ENCODE results near the gene CHRND.
"Not testable (repeated sequence)": the region's sequence is repeated elsewhere in the genome, so short reads cannot be mapped to it uniquely, and the experiment has no call there.

Gene CHRND

GRCh38 chr2:232549655-232550353 is 23.8 kb downstream of the CHRND start:
- H3K4me3 Mint-ChIP-seq = peak overlapping the region; percentile 98
- H3K27ac Mint-ChIP-seq = peak overlapping the region; percentile 98
- H3K36me3 Mint-ChIP-seq (ENCODE audit: low read depth) = peaks cover 39% of the 10 kb centered on the region
- DNase-seq (no peak), ATAC-seq (no peak)
- H3K27me3 Mint-ChIP-seq = no peaks in the 10 kb centered on the region
- peaks cover 4% of the 10 kb centered on the region for H3K9me3 Mint-ChIP-seq
- H3K4me1 Mint-ChIP-seq = peaks cover 63% of the 10 kb centered on the region

DNA sequence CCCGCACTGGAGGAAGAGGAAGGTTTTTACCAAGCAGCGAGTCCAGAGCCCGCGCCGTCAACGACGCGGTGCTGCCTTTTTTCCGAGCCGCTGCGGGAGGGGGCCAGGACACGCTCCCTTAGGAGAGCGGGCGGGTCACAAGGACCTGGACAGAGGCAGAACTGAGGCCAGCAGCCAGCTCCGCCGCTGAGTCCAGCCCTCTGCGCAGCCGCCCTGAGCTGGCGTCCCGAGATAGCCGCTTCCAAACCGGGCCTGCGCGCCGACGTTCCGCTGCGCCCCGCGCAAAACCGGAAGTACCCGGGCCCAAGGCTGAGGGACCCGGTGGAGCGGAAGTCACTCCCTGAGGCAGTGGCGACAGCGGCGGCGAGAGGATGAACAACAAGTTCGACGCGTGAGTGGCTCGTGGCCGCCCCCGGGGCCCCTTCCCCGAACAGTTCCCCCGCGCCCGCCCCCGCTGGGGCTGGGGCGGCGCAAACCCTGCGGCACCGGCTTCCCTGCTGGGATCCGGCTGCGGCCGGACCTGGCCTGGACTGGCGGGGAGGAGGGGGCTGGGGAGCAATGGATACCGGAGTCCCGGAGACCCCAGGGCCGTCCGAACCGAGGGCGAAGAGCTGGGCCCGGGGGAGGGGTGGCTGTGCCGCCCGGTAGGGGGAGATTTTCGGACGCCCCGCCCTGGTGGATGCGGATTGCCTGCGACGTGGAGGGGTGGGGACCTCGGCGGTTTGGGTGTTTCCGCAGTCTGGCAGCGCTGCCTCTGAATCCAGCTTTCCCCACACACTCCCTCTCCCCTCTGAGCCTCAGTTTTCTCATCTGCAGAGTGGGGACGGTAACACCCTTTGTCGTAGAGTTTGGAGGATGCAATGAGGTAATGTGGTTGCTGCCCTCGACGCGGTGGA is 24.6 kb downstream of the CHRND start, which contains the start of the genes EIF4E2 and TIGD1:
EIF4E2 (plus strand) TSS at position 336 of the 896 bp plus-strand sequence; CDS start at position 372, 36 bp downstream.
TIGD1 (minus strand) TSS at position 204 of the 896 bp plus-strand sequence. CDS start 675 bp downstream, outside the sequence.
- Mint-ChIP-seq H3K27me3 (no peaks in the 10 kb centered on the region), H3K4me1 (peaks cover 67% of the 10 kb centered on the region), H3K27ac (peak within 1 kb of the TSS; percentile 98), H3K36me3 (ENCODE audit: low read depth) (peaks cover 39% of the 10 kb centered on the region), H3K4me3 (peak within 1 kb of the TSS; percentile 98), H3K9me3 (peaks cover 4% of the 10 kb centered on the region)
- ATAC-seq (peak; percentile 97), DNase-seq (peak; percentile 93)

DNA sequence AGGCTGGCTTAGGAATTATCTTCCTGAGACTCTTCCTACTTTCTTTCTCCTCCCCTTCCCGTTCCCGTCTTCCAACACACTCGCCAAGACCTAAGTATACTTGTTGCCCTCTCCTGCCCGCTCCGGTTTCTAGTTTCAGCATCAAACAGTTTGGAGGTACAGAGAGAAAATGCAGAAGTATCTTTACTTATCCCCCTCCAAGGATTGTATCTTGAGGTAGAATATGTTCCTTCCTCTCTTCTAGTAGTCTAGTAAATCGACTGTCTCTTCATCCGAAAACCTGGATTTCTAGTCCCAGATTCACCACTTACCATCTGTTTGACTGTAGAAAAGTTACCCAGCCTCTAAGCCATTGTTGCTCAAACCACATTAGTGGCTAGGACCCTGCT is 25.3 kb downstream of the CHRND start:
- Mint-ChIP-seq H3K9me3 (peaks cover 4% of the 10 kb centered on the region), H3K27me3 (no peaks in the 10 kb centered on the region), H3K4me3 (peak overlapping the region; percentile 98), H3K36me3 (ENCODE audit: low read depth) (peaks cover 37% of the 10 kb centered on the region), H3K27ac (peak overlapping the region; percentile 98), H3K4me1 (peaks cover 67% of the 10 kb centered on the region)
- ATAC-seq (no peak), DNase-seq (no peak)

DNA sequence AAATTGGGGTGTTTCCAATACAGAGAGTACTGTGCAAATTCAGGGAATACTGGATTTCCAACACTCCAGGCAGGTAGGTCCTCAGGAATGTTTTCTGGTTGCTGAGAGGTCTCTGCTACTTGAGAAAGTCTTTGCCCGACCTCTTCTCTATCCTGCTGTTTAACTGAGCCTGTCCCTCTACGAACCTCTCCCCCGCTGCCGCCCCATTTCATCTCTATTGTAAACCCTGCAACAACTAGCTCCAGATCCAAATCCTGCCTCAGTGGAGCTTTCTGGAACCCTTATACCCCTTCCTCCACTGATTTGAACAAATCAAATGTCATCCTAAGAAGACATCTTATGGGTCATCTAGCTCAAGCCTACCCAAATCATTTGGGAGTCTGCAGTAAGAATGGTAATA is 25.8 kb downstream of the CHRND start:
- peaks cover 36% of the 10 kb centered on the region for H3K36me3 Mint-ChIP-seq (ENCODE audit: low read depth)
- ATAC-seq (no peak), DNase-seq (no peak)
- peak overlapping the region; percentile 98 for H3K27ac Mint-ChIP-seq
- peaks cover 4% of the 10 kb centered on the region for H3K9me3 Mint-ChIP-seq
- H3K27me3 Mint-ChIP-seq = no peaks in the 10 kb centered on the region
- H3K4me1 Mint-ChIP-seq = peaks cover 64% of the 10 kb centered on the region
- H3K4me3 Mint-ChIP-seq = peak overlapping the region; percentile 98

DNA sequence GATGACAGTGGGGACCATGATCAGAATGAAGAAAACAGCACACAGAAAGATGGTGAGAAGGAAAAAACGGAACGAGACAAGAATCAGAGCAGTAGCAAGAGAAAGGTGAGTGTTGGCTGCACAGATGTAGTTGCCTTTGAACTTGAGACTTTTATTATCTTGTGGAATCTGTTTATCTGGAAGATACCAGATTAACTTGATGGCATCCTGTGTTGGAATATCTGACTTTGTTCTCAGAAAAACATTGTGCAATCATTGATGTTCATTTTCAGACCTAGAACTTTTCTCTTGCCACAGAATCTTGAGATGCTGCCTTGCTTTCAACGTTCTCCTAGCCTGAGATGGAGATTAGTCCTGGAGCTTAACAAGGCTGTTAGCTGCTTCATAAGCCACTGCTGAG is 30.5 kb downstream of the CHRND start:
- DNase-seq (no peak), ATAC-seq (no peak)
- H3K27me3 Mint-ChIP-seq = no peaks in the 10 kb centered on the region
- H3K4me3 Mint-ChIP-seq = no peak overlapping the region
- H3K9me3 Mint-ChIP-seq = no peaks in the 10 kb centered on the region
- H3K36me3 Mint-ChIP-seq (ENCODE audit: low read depth) = peaks cover 33% of the 10 kb centered on the region
- peak overlapping the region; percentile 14 for H3K27ac Mint-ChIP-seq
- peaks cover 33% of the 10 kb centered on the region for H3K4me1 Mint-ChIP-seq

DNA sequence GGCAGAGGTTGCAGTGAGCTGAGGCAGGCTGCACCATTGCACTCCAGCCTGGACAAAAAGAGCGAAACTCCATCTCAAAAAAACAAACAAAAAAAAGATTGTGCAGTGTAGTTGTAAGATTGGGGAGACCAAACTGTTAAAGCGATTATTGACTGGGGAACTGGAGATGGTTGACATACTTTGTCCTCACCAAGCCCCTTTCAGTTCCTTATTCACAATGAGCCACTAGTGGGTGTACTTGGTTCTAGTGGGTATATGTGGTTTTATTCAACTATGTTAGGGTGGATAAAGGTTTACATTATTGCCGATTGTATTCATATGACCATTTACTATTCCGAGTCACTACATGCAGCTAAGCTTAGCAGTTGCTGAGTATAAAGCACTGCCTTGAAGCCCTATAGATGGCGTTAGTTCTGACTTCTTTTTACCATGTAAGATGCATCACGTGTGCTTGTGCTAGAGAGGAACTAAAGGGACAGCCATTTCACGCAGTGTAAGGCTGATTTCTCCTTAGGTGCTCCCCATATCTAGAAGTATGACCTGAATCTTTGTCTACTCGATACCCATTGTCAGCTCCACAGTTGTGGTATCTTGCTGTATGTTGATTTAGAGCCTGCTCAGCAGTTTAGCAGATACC is 36.7 kb downstream of the CHRND start:
- peaks cover 2% of the 10 kb centered on the region for H3K4me1 Mint-ChIP-seq
- H3K27ac Mint-ChIP-seq = no peak overlapping the region
- H3K36me3 Mint-ChIP-seq (ENCODE audit: low read depth) = peaks cover 53% of the 10 kb centered on the region
- no peaks in the 10 kb centered on the region for H3K9me3 Mint-ChIP-seq
- DNase-seq (no peak), ATAC-seq (no peak)
- H3K4me3 Mint-ChIP-seq = no peak overlapping the region
- no peaks in the 10 kb centered on the region for H3K27me3 Mint-ChIP-seq

DNA sequence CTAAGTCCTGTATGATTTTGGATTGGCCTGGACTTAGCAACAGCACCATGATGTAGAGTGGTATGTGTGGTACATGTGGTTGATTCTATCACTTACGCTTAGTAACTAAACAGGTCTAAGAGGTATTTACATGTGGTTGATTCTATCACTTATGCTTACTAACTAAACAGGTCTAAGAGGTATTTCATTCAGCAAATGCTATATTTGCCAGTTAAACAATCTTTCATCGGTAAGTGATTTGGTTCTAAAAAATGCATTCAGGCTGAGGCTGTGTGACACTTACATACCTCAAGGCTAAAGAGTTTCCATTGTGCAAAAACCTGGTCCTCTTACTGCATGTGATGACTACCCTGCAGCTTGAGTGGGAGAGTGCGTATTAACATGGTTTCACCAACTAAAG is 37.6 kb downstream of the CHRND start:
- no peaks in the 10 kb centered on the region for H3K27me3 Mint-ChIP-seq
- H3K27ac Mint-ChIP-seq = no peak overlapping the region
- H3K4me3 Mint-ChIP-seq = no peak overlapping the region
- peak; percentile 28 for ATAC-seq
- peaks cover 56% of the 10 kb centered on the region for H3K36me3 Mint-ChIP-seq (ENCODE audit: low read depth)
- H3K9me3 Mint-ChIP-seq = no peaks in the 10 kb centered on the region
- no peak for DNase-seq
- peaks cover 2% of the 10 kb centered on the region for H3K4me1 Mint-ChIP-seq

DNA sequence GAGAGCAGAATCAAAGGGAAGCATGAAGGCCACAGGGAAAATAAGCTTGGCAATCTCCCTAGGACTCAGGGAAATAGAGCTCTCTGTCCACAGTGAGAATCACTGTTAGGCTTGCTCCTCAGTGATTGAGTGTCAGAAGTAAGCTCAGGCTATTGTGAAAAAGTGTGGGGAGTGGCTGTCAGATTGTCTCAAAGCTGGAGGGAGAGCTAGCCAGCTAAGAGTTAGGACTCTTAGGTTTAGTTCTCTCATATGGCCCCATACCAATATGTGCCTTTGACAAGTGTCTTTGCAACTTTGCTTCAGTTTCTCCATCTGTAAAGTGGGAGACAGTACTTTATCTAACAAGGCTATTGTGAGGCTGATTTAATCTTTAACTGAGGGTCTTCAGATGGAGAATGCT is 41.8 kb downstream of the CHRND start:
- Mint-ChIP-seq H3K36me3 (ENCODE audit: low read depth) (peaks cover 54% of the 10 kb centered on the region), H3K9me3 (no peaks in the 10 kb centered on the region), H3K27ac (no peak overlapping the region), H3K27me3 (no peaks in the 10 kb centered on the region), H3K4me3 (no peak overlapping the region), H3K4me1 (peaks cover under 1% of the 10 kb centered on the region)
- ATAC-seq (no peak), DNase-seq (no peak)

DNA sequence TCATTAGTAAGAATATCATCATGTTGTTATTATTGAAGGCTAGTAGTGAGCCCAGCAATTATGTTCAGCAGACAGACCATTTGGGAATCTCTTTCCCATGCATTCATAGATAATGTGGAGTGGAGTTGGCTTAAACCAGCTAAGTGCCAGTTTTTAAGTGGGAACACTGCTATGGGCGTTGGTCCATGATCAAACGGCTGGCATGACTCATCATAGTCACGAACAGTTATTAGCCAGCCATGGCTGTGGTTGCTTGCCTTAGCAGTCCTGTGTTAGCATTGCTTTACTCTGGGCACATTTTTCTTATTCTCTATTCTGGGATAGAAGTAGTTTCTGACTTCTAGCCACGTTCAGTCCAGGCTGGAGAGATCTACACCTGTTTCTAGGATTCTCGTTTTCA is 42.2 kb downstream of the CHRND start:
- H3K27me3 Mint-ChIP-seq = no peaks in the 10 kb centered on the region
- no peak overlapping the region for H3K4me3 Mint-ChIP-seq
- DNase-seq (no peak), ATAC-seq (no peak)
- no peak overlapping the region for H3K27ac Mint-ChIP-seq
- H3K4me1 Mint-ChIP-seq = no peaks in the 10 kb centered on the region
- H3K36me3 Mint-ChIP-seq (ENCODE audit: low read depth) = peaks cover 53% of the 10 kb centered on the region
- no peaks in the 10 kb centered on the region for H3K9me3 Mint-ChIP-seq

- no peaks in the 10 kb centered on the region for H3K9me3 Mint-ChIP-seq
- no peak for ATAC-seq
- H3K36me3 Mint-ChIP-seq (ENCODE audit: low read depth) = peaks cover 52% of the 10 kb centered on the region
These were observed 43.6 kb downstream of the CHRND start for GRCh38 chr2:232569541-232569940.

DNA sequence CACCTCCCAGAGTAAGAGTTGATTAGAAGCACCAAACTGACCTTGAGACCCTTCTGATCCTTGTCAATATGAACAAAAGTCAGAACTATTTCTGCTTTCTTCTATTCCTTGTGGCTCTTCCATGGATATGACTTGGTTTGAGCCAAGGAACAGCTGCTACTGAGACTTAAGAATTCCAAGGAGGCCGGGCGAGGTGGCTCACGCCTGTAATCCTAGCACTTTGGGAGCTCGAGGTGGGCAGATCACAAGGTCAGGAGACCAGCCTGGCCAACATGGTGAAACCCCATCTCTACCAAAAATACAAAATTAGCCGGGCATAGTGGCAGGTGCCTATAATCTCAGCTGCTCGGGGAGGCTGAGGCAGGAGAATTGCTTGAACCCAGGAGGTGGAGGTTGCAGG is 44.5 kb downstream of the CHRND start:
- H3K4me1 Mint-ChIP-seq, ATAC-seq, H3K9me3 Mint-ChIP-seq, H3K4me3 Mint-ChIP-seq, H3K27ac Mint-ChIP-seq, H3K27me3 Mint-ChIP-seq, DNase-seq: not testable (repeated sequence)
- H3K36me3 Mint-ChIP-seq (ENCODE audit: low read depth) = peaks cover 48% of the 10 kb centered on the region

More at GRCh38 chr2:232569541-232569940, 43.6 kb downstream of the CHRND start:
- Mint-ChIP-seq H3K4me1 (no peaks in the 10 kb centered on the region), H3K4me3 (no peak overlapping the region), H3K27me3 (no peaks in the 10 kb centered on the region), H3K27ac (no peak overlapping the region)
- no peak for DNase-seq

- Mint-ChIP-seq H3K27ac (no peak overlapping the region), H3K4me3 (no peak overlapping the region), H3K27me3 (no peaks in the 10 kb centered on the region), H3K9me3 (no peaks in the 10 kb centered on the region), H3K36me3 (ENCODE audit: low read depth) (peaks cover 46% of the 10 kb centered on the region), H3K4me1 (no peaks in the 10 kb centered on the region)
- ATAC-seq = no peak
- no peak for DNase-seq
These were observed 45.1 kb downstream of the CHRND start for GRCh38 chr2:232571026-232571474.

DNA sequence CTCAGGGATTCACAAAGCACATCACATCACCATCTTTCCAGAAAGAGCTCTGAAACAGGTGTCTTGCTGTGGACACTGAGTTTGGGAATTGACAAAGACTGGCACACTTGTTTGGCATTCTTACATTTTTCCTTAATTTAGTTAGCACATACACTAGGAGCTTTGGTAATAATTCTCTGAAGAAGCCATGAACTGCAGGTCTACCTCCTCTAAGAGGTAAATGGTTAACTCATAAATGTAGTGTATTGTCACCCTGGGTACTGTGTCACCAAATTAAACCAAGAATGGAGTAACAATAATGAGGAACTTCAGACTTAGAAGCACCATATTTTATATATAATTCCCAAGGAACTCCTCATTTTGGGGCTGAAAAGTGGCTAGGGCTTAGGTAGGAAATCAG is 47.1 kb downstream of the CHRND start:
- Mint-ChIP-seq H3K27me3 (no peaks in the 10 kb centered on the region), H3K36me3 (ENCODE audit: low read depth) (peaks cover 37% of the 10 kb centered on the region), H3K4me3 (no peak overlapping the region), H3K9me3 (no peaks in the 10 kb centered on the region), H3K27ac (no peak overlapping the region), H3K4me1 (peaks cover 1% of the 10 kb centered on the region)
- ATAC-seq (no peak), DNase-seq (no peak)

- no peak overlapping the region for H3K27ac Mint-ChIP-seq
- peaks cover 31% of the 10 kb centered on the region for H3K36me3 Mint-ChIP-seq (ENCODE audit: low read depth)
- H3K9me3 Mint-ChIP-seq = no peaks in the 10 kb centered on the region
- no peak for ATAC-seq
- no peak overlapping the region for H3K4me3 Mint-ChIP-seq
- no peak for DNase-seq
- no peaks in the 10 kb centered on the region for H3K27me3 Mint-ChIP-seq
- peaks cover 1% of the 10 kb centered on the region for H3K4me1 Mint-ChIP-seq
These were observed 47.9 kb downstream of the CHRND start for GRCh38 chr2:232573771-232574435.
